ENCODE results near the gene ADM2. TPM values are rescaled to one million over a fixed set of nuclear protein-coding genes. Genes with fewer than 3 reads are reported as not detected.

ADM2 gene
- total and polyA plus RNA-seq, 2 experiments from 2014 or later, result 0.10 to 0.39 TPM

GRCh38 chr22:50470491-50470890, 10.9 kb upstream of the ADM2 start:
- Histone ChIP-seq H3K36me3 (peaks cover 17% of the 10 kb centered on the region), H3K9me3 (ENCODE audit: low read depth) (no peaks in the 10 kb centered on the region), H3K4me1 (ENCODE audit: low read depth) (no peaks in the 10 kb centered on the region), H3K4me3 (no peak overlapping the region), H3K27me3 (no peaks in the 10 kb centered on the region), H3K27ac (no peak overlapping the region)
- DNase-seq (ENCODE audit: low read depth in 1 of 2, low spot score in 1 of 2), result no peak
- no peak for TF ChIP-seq CTCF (IDR thresholded peaks at IDR 0.05; ENCODE audit: low read depth, low read length)

DNA sequence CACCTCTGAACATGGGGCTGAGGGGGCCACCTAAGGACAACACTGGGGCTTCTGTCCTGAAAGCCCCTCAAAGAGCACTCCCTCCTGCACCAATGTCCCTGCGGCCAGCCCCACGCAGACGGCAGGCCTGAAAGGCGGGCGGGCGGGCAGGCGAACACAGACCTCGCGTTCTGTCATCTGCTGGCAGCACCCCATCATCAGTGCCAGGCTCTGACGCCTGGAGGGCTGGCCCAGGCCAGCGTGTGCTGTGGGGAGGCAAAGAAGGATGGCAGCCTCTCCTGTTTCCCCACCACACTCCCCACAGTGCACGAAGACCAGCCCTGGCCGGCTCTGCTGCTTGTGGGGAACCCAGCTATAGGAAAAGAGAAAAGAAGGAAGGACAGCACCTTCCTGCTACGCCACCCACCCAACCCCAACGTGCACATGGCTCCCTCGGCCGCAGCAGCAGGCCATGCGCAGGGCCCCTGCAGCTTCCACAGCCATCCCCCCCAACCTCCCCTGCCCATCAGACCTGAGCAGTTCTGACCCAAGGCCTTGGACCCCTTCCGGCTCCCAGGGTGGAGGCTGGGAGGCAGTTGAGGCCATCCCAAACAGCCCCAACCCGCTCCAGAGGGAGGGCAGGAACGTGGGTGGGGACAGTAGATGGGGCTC, 10.0 kb upstream of the ADM2 start:
- peaks cover 10% of the 10 kb centered on the region for H3K36me3 ChIP-seq
- H3K27me3 ChIP-seq, result no peaks in the 10 kb centered on the region
- H3K4me1 ChIP-seq (ENCODE audit: low read depth), result no peaks in the 10 kb centered on the region
- no peak overlapping the region for H3K4me3 ChIP-seq
- H3K27ac ChIP-seq, result no peak overlapping the region
- DNase-seq (ENCODE audit: low read depth in 1 of 2, low spot score in 1 of 2), result no peak
- H3K9me3 ChIP-seq (ENCODE audit: low read depth), result no peaks in the 10 kb centered on the region
- TF ChIP-seq CTCF (IDR thresholded peaks at IDR 0.05; ENCODE audit: low read depth, low read length), result no peak

DNA sequence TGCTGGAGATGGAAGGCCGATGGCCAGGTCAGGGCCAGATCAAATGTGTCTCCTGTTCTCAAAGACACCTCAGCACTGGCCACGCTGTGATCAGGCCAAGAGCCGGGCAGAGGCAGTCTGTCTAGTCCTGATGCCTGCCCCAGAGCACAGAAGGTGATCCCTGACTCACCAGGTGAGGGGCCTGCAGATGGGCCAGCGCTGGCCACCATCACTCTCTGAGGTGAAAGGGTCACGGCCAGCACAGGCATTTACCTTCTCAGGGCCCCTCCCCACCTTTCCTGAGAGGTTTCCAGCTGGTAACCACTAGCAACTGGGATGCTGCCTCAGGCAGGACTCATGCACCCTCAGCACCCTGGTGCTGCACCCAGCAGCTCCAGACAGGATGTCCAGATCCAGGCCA, 9.4 kb upstream of the ADM2 start:
- Histone ChIP-seq H3K27ac (no peak overlapping the region), H3K36me3 (peaks cover 5% of the 10 kb centered on the region), H3K4me1 (ENCODE audit: low read depth) (no peaks in the 10 kb centered on the region), H3K27me3 (no peaks in the 10 kb centered on the region), H3K4me3 (no peak overlapping the region), H3K9me3 (ENCODE audit: low read depth) (no peaks in the 10 kb centered on the region)
- DNase-seq (ENCODE audit: low read depth in 1 of 2, low spot score in 1 of 2), result no peak
- no peak for TF ChIP-seq CTCF (IDR thresholded peaks at IDR 0.05; ENCODE audit: low read depth, low read length)

DNA sequence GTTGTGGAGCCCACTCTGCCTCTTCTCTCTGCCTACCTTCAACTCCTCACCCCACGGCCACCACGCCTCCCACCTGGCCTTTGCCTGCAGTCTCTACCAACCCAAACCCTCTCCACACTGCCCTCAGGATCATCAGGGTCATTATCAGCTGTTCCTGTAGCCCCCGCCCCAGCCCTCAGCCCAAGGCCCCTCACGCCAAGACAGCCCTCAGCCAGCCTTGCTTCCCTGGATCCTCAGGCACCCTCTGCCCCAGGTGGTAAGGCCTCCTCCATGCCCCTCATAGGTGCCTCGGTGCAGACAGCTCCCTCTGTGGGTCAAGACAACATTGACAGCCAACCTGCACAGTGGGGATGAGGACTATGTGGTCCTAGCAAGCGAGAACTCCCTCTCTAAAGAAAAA, 8.3 kb upstream of the ADM2 start:
- Histone ChIP-seq H3K4me1 (ENCODE audit: low read depth) (no peaks in the 10 kb centered on the region), H3K9me3 (ENCODE audit: low read depth) (no peaks in the 10 kb centered on the region), H3K27ac (no peak overlapping the region), H3K4me3 (no peak overlapping the region), H3K27me3 (no peaks in the 10 kb centered on the region), H3K36me3 (no peaks in the 10 kb centered on the region)
- TF ChIP-seq CTCF (IDR thresholded peaks at IDR 0.05; ENCODE audit: low read depth, low read length), result peak; percentile 17
- DNase-seq (ENCODE audit: low read depth in 1 of 2, low spot score in 1 of 2), result no peak

- peak overlapping the region; percentile 85 for H3K27ac ChIP-seq
- no peaks in the 10 kb centered on the region for H3K4me1 ChIP-seq (ENCODE audit: low read depth)
- TF ChIP-seq CTCF (IDR thresholded peaks at IDR 0.05; ENCODE audit: low read depth, low read length), result no peak
- H3K9me3 ChIP-seq (ENCODE audit: low read depth), result no peaks in the 10 kb centered on the region
- peaks cover 4% of the 10 kb centered on the region for H3K27me3 ChIP-seq
- H3K4me3 ChIP-seq, result peak overlapping the region; percentile 95
- no peaks in the 10 kb centered on the region for H3K36me3 ChIP-seq
- peak; percentile 51 to 69 for DNase-seq (ENCODE audit: low read depth in 1 of 2, low spot score in 1 of 2)
These were observed 7.3 kb upstream of the ADM2 start for GRCh38 chr22:50473855-50474671.

Data from cardiac muscle cell (in vitro differentiated cells and primary cell).